Measurements from ENCODE around the gene BORCS6.

The BORCS6 gene

DNA sequence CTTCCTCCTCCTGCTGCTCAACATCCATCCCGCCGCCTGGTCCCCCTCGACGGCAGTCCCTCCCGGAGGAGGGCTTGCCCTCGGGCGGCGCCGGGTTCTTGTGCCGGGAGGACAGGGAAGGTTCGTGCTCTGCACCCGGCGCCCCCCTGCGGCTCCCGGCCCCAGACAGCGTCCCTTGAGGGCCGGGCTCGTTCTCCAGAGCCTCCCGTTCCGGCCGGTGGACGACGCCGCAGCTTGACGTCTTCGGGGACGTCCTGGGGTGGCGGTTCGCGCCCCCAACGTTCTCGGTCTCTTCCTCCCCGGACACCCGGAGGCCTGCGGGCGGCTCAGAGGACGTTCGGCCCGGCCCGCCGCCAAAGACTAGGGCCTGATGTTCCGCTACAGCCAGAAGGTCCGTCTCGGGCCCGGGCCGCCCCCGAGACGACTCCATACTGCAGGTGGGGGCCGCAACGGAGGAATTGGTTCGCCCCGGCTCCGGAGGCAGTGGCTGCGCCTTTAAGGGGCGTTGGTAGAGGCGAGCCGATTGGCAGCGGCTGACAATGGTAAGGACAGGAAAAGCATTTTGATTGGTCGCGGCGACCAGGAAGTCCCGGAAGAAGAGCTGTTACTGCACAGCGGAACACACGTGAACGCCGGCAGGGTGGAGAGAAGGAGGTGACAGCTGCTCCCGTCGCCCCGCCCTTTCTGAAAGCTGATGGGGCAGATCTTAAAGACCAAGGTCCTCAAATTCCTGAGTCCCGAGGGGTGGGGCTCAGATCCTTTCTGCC lies at the start of gene BORCS6:
Gene BORCS6, minus strand, starts transcription at position 470 of the 767 bp plus-strand sequence. Its CDS starts 40 bp downstream, at position 430.
- in situ Hi-C loops (cut with MboI; ENCODE audit: low sequenced_read_pairs, unreplicated experiment): no loop called here
- TF ChIP-seq, protein P1, sequence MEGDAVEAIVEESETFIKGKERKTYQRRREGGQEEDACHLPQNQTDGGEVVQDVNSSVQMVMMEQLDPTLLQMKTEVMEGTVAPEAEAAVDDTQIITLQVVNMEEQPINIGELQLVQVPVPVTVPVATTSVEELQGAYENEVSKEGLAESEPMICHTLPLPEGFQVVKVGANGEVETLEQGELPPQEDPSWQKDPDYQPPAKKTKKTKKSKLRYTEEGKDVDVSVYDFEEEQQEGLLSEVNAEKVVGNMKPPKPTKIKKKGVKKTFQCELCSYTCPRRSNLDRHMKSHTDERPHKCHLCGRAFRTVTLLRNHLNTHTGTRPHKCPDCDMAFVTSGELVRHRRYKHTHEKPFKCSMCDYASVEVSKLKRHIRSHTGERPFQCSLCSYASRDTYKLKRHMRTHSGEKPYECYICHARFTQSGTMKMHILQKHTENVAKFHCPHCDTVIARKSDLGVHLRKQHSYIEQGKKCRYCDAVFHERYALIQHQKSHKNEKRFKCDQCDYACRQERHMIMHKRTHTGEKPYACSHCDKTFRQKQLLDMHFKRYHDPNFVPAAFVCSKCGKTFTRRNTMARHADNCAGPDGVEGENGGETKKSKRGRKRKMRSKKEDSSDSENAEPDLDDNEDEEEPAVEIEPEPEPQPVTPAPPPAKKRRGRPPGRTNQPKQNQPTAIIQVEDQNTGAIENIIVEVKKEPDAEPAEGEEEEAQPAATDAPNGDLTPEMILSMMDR (IDR thresholded peaks at IDR 0.05; ENCODE audit: borderline replicate concordance, control extremely low read depth, extremely low read depth, insufficient read depth, missing control alignments): no peak
- DNase-seq (ENCODE audit: low spot score): peak; percentile 90

GRCh38 chr17:8237886-8238285 lies 47.9 kb upstream of the BORCS6 start:
- no peak for DNase-seq (ENCODE audit: low spot score)
- in situ Hi-C loops (cut with MboI; ENCODE audit: low sequenced_read_pairs, unreplicated experiment): no loop called here

DNA sequence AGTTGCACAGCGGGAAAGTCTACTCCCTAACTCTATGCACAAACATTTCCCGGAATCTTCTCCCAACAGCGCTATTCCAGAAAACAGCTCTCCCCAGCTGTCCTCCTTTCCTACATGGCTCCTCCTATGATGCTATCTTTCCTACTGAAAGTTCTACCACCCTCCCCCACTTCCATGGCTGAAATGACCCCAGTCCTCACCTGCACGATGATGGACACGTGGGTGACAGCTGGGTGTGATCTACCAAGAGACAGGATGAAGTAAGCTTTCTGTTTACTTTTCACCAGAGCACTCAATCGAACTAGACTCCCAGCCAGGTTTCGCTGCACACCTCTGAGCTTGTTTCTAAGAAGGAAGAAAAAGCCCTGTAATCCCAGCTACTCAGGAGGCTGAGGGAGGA lies 47.2 kb upstream of the BORCS6 start:
- TF ChIP-seq, protein P1 (IDR thresholded peaks at IDR 0.05; ENCODE audit: borderline replicate concordance, control extremely low read depth, extremely low read depth, insufficient read depth, missing control alignments): no peak
- no peak for DNase-seq (ENCODE audit: low spot score)
- in situ Hi-C loops (cut with MboI; ENCODE audit: low sequenced_read_pairs, unreplicated experiment): no loop called here

More at GRCh38 chr17:8237886-8238285, 47.9 kb upstream of the BORCS6 start:
- TF ChIP-seq, protein P1 (IDR thresholded peaks at IDR 0.05; ENCODE audit: borderline replicate concordance, control extremely low read depth, extremely low read depth, insufficient read depth, missing control alignments): no peak

DNA sequence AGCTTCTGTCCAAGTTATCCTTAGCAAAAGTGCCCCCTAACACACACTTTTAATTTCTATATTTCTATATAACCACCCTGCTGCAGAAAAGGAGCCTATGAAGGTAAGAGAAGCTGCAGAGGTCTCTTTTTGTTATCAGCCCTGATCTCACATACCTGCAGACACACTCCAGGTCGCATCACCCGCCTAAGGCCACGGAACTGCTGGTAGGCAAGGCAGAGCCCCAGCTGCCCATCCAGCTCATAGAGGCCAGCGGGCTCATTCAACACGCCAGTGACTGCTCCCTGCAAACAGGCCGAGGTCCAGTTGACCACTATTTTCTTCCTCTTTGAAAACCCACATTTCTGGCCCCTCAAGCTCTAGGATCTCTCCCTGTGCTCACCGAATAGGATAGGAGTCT lies 45.7 kb upstream of the BORCS6 start:
- TF ChIP-seq, protein P1 (IDR thresholded peaks at IDR 0.05; ENCODE audit: borderline replicate concordance, control extremely low read depth, extremely low read depth, insufficient read depth, missing control alignments): no peak
- no peak for DNase-seq (ENCODE audit: low spot score)
- in situ Hi-C loops (cut with MboI; ENCODE audit: low sequenced_read_pairs, unreplicated experiment): no loop called here

- in situ Hi-C loops (cut with MboI; ENCODE audit: low sequenced_read_pairs, unreplicated experiment): no loop called here
- TF ChIP-seq, protein P1 (IDR thresholded peaks at IDR 0.05; ENCODE audit: borderline replicate concordance, control extremely low read depth, extremely low read depth, insufficient read depth, missing control alignments): no peak
- no peak for DNase-seq (ENCODE audit: low spot score)
Measured at GRCh38 chr17:8234361-8235270, 44.6 kb upstream of the BORCS6 start.

GRCh38 chr17:8231701-8232100 lies 41.7 kb upstream of the BORCS6 start:
- TF ChIP-seq, protein P1 (IDR thresholded peaks at IDR 0.05; ENCODE audit: borderline replicate concordance, control extremely low read depth, extremely low read depth, insufficient read depth, missing control alignments): no peak
- DNase-seq (ENCODE audit: low spot score): no peak
- in situ Hi-C loops (cut with MboI; ENCODE audit: low sequenced_read_pairs, unreplicated experiment): no loop called here

Data from GM13976 (cell line).